SHP77 treated with DMSO at 0.1 percent for 48 hours (cell line): Measurements from ENCODE around the gene SPOCK1.
"Not testable (repeated sequence)": the region's sequence is repeated elsewhere in the genome, so short reads cannot be mapped to it uniquely, and the experiment has no call there.

Source experiments
- DNase-seq: peaks from one replicate; lab custom pipeline; 2025; lab: John Stamatoyannopoulos, UW

Gene SPOCK1

GRCh38 chr5:137498736-137499505 lies at the start of gene SPOCK1:
Gene SPOCK1, minus strand, starts transcription at chr5:137499326.
- DNase-seq = peak; percentile 13

GRCh38 chr5:137545956-137546355 lies 46.8 kb upstream of the SPOCK1 start:
- DNase-seq = no peak

GRCh38 chr5:137535449-137535848 lies 36.3 kb upstream of the SPOCK1 start:
- DNase-seq = peak; percentile 30

- DNase-seq = no peak
Observed at GRCh38 chr5:137533963-137534362, 34.8 kb upstream of the SPOCK1 start.

- no peak for DNase-seq
Observed at GRCh38 chr5:137531266-137531665, 32.1 kb upstream of the SPOCK1 start.

- DNase-seq = no peak
Observed at GRCh38 chr5:137521246-137521645, 22.1 kb upstream of the SPOCK1 start.

- DNase-seq = no peak
Observed at GRCh38 chr5:137516961-137517360, 17.8 kb upstream of the SPOCK1 start.

GRCh38 chr5:137516251-137516797 lies 17.2 kb upstream of the SPOCK1 start:
- no peak for DNase-seq

- no peak for DNase-seq
Observed at GRCh38 chr5:137515238-137515637, 16.1 kb upstream of the SPOCK1 start.

- no peak for DNase-seq
Observed at GRCh38 chr5:137510671-137511070, 11.5 kb upstream of the SPOCK1 start.

- no peak for DNase-seq
Observed at GRCh38 chr5:137507150-137507549, 8.0 kb upstream of the SPOCK1 start.

GRCh38 chr5:137506296-137506695 lies 7.2 kb upstream of the SPOCK1 start:
- DNase-seq = no peak

- DNase-seq = no peak
Observed at GRCh38 chr5:137504916-137505315, 5.8 kb upstream of the SPOCK1 start.

- DNase-seq = no peak
Observed at GRCh38 chr5:137503456-137503855, 4.3 kb upstream of the SPOCK1 start.

- no peak for DNase-seq
Observed at GRCh38 chr5:137502632-137503031, 3.5 kb upstream of the SPOCK1 start.

GRCh38 chr5:137501846-137502406 lies 2.8 kb upstream of the SPOCK1 start:
- no peak for DNase-seq

- DNase-seq = no peak
Observed at GRCh38 chr5:137501226-137501625, 2.1 kb upstream of the SPOCK1 start.

GRCh38 chr5:137500615-137501225 lies 1.6 kb upstream of the SPOCK1 start:
- no peak for DNase-seq

GRCh38 chr5:137499506-137499847 lies 351 bp upstream of the SPOCK1 start:
- DNase-seq = not testable (repeated sequence)

- no peak for DNase-seq
Observed at GRCh38 chr5:137498301-137498735, 808 bp downstream of the SPOCK1 start.

GRCh38 chr5:137497396-137498290 lies 1.5 kb downstream of the SPOCK1 start:
- no peak for DNase-seq

GRCh38 chr5:137496919-137497318 lies 2.2 kb downstream of the SPOCK1 start:
- no peak for DNase-seq
